Measurements from ENCODE around the gene PLCL2. TPM values are rescaled to one million over a fixed set of nuclear protein-coding genes. Genes with fewer than 3 reads are reported as not detected.
A peak's percentile ranks its signal among the peaks of the same experiment; 100 is the strongest.

Gene PLCL2
- total RNA-seq, 1 donor from 2014 or later = 26.4 TPM

GRCh38 chr3:17030438-17030837 is 145.7 kb downstream of the PLCL2 start:
- TF ChIP-seq CTCF (IDR thresholded peaks at IDR 0.05) = no peak
- TF ChIP-seq EZH2 (IDR thresholded peaks at IDR 0.05) = no peak
- TF ChIP-seq EZH2phosphoT487 (IDR thresholded peaks at IDR 0.05) = no peak
- peaks cover 16% of the 10 kb centered on the region for H3K4me1 ChIP-seq
- Mint-ChIP-seq H3K4me1 (peaks cover 2% of the 10 kb centered on the region), H3K36me3 (no peaks in the 10 kb centered on the region), H3K27ac (no peak overlapping the region), H3K4me3 (no peak overlapping the region), H3K27me3 (ENCODE audit: insufficient read depth, low read depth) (no peaks in the 10 kb centered on the region), H3K9me3 (no peaks in the 10 kb centered on the region)
- H3F3A ChIP-seq (ENCODE audit: low read depth) = no peaks in the 10 kb centered on the region
- H3K4me3 ChIP-seq = no peak overlapping the region
- H3K27me3 ChIP-seq = no peaks in the 10 kb centered on the region
- no peak overlapping the region for H3K27ac ChIP-seq
- no peak overlapping the region for H3K9ac ChIP-seq
- H4K20me1 ChIP-seq (ENCODE audit: low read depth) = no peaks in the 10 kb centered on the region
- H3K79me2 ChIP-seq (ENCODE audit: low read depth) = no peaks in the 10 kb centered on the region
- H3K9me3 ChIP-seq (ENCODE audit: low read depth) = no peaks in the 10 kb centered on the region
- H3K36me3 ChIP-seq = no peaks in the 10 kb centered on the region
- H2AFZ ChIP-seq (replicated peaks) = no peak overlapping the region
- H3K4me2 ChIP-seq = no peak overlapping the region
- DNase-seq (ENCODE audit: low spot score) = no peak

DNA sequence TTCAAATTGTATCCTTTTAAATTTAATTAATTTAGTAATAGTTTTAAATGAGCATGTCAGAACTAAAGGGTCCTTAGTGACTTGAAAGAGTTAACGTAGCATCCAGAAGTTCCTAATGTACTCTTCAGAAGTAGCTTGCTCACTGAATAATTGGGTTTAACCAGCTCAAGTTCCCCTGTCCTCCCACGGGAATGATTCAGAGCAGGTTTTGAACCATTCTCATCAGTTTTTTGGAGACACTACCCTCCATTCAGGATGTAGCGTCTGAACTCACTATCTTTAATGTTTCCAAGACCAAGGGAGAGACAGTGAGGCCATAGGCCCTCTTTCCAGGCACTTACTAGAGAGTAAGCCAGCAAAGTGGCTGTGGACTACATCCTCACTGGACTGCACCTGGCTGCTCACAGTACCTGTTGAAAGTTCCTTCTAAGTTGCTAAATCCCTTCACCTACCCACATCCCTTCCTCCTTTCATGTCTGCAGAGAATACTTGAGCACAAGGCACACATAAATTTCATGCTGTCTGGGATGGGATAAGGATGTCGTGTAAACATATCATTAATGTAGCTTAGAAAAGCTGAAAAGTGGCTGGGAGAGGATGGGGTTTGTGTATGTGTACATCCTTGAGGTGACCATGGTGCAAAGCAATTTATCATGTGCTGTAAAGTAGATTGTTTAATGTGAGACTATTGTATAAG is 146.3 kb downstream of the PLCL2 start:
- no peak overlapping the region for H3K27ac ChIP-seq
- H3K79me2 ChIP-seq (ENCODE audit: low read depth) = no peaks in the 10 kb centered on the region
- no peaks in the 10 kb centered on the region for H3K27me3 ChIP-seq
- Mint-ChIP-seq H3K9me3 (no peaks in the 10 kb centered on the region), H3K4me1 (peaks cover 2% of the 10 kb centered on the region), H3K36me3 (no peaks in the 10 kb centered on the region), H3K4me3 (no peak overlapping the region), H3K27ac (no peak overlapping the region), H3K27me3 (ENCODE audit: insufficient read depth, low read depth) (no peaks in the 10 kb centered on the region)
- H3K4me3 ChIP-seq = no peak overlapping the region
- TF ChIP-seq EZH2phosphoT487 (IDR thresholded peaks at IDR 0.05) (no peak), CTCF (IDR thresholded peaks at IDR 0.05) (no peak), EZH2 (IDR thresholded peaks at IDR 0.05) (no peak)
- no peaks in the 10 kb centered on the region for H3K36me3 ChIP-seq
- DNase-seq (ENCODE audit: low spot score) = no peak
- H4K20me1 ChIP-seq (ENCODE audit: low read depth) = no peaks in the 10 kb centered on the region
- H3K4me2 ChIP-seq = no peak overlapping the region
- no peak overlapping the region for H3K9ac ChIP-seq
- H2AFZ ChIP-seq (replicated peaks) = no peak overlapping the region
- peaks cover 16% of the 10 kb centered on the region for H3K4me1 ChIP-seq
- H3K9me3 ChIP-seq (ENCODE audit: low read depth) = no peaks in the 10 kb centered on the region
- H3F3A ChIP-seq (ENCODE audit: low read depth) = no peaks in the 10 kb centered on the region

- no peaks in the 10 kb centered on the region for H3K36me3 Mint-ChIP-seq
- H3K4me1 ChIP-seq = peaks cover 14% of the 10 kb centered on the region
- no peaks in the 10 kb centered on the region for H3K9me3 ChIP-seq (ENCODE audit: low read depth)
- no peak overlapping the region for H3K4me3 ChIP-seq
- H3K36me3 ChIP-seq = no peaks in the 10 kb centered on the region
- H3K9ac ChIP-seq = no peak overlapping the region
- no peak overlapping the region for H3K27ac ChIP-seq
- no peak overlapping the region for H3K27ac Mint-ChIP-seq
- no peak overlapping the region for H2AFZ ChIP-seq (replicated peaks)
- TF ChIP-seq CTCF (IDR thresholded peaks at IDR 0.05) (peak; percentile 75), EZH2phosphoT487 (IDR thresholded peaks at IDR 0.05) (no peak)
- no peaks in the 10 kb centered on the region for H3F3A ChIP-seq (ENCODE audit: low read depth)
- no peaks in the 10 kb centered on the region for H3K9me3 Mint-ChIP-seq
- DNase-seq (ENCODE audit: low spot score) = peak; percentile 46
- H3K27me3 Mint-ChIP-seq (ENCODE audit: insufficient read depth, low read depth) = no peaks in the 10 kb centered on the region
- H3K27me3 ChIP-seq = no peaks in the 10 kb centered on the region
- H3K4me3 Mint-ChIP-seq = no peak overlapping the region
- no peaks in the 10 kb centered on the region for H4K20me1 ChIP-seq (ENCODE audit: low read depth)
- H3K4me1 Mint-ChIP-seq = peaks cover 2% of the 10 kb centered on the region
- H3K4me2 ChIP-seq = no peak overlapping the region
- H3K79me2 ChIP-seq (ENCODE audit: low read depth) = no peaks in the 10 kb centered on the region
These were observed 147.8 kb downstream of the PLCL2 start for GRCh38 chr3:17032407-17033034.
